Common myeloid progenitor, CD34-positive (primary cell): Measurements from ENCODE around the gene CLDN4.
"Not testable (repeated sequence)": the region's sequence is repeated elsewhere in the genome, so short reads cannot be mapped to it uniquely, and the experiment has no call there.

ENCODE experiments used
- CTCF ChIA-PET: fragments of 350-600 bp; sonication (Branson Sonifier 250); formaldehyde crosslinking; loops from one replicate; lab custom pipeline; 2021; ENCODE audit warnings: antibody characterized with exemption; lab: Charles Lee
- POLR2A ChIA-PET: fragments of 350-600 bp; sonication (Branson Sonifier 250); formaldehyde crosslinking; loops from one replicate; lab custom pipeline; 2021; ENCODE audit warnings: antibody characterized with exemption; lab: Charles Lee
- DNase-seq, 3 donors: peaks; one replicate each; pipeline versions ENCODE4 v3.0.0 to v3.0.0-alpha.2; 2013
- H3K27ac ChIP-seq, 2 experiments: 1 replicate in 1 of 2; 2 replicates in 1 of 2; pipeline ENCODE4 v1.7.0; 2013; ENCODE audit warnings: inconsistent platforms in 2 of 2, low read length in 2 of 2, mild to moderate bottlenecking in 2 of 2, low read depth in 1 of 2, moderate library complexity in 1 of 2; ENCODE audit not compliant: severe bottlenecking in 2 of 2, insufficient read depth in 1 of 2, poor library complexity in 1 of 2
- H3K27me3 ChIP-seq, 5 experiments: replicated peaks in 2 of 5; 1 replicate in 3 of 5; 2 replicates in 2 of 5; pipeline versions ENCODE4 v1.6.1 to v1.7.0; 2013; ENCODE audit warnings: low read length in 4 of 5, mild to moderate bottlenecking in 2 of 5, moderate library complexity in 2 of 5, inconsistent platforms in 1 of 5; ENCODE audit not compliant: insufficient read depth in 5 of 5, control insufficient read depth in 4 of 5
- H3K36me3 ChIP-seq, 4 experiments: 1 replicate in 2 of 4; 2 replicates in 2 of 4; pipeline versions ENCODE4 v1.6.1 to v1.7.0; 2013; ENCODE audit warnings: low read length in 3 of 4, control low read depth in 1 of 4, mild to moderate bottlenecking in 1 of 4; ENCODE audit not compliant: control insufficient read depth in 4 of 4, insufficient read depth in 4 of 4
- H3K4me1 ChIP-seq, 4 experiments: 1 replicate in 3 of 4; 2 replicates in 1 of 4; pipeline versions ENCODE4 v1.6.1 to v1.7.1; 2013; ENCODE audit warnings: low read length in 3 of 4, mild to moderate bottlenecking in 3 of 4, control low read depth in 1 of 4, inconsistent platforms in 1 of 4, moderate library complexity in 1 of 4; ENCODE audit not compliant: control insufficient read depth in 4 of 4, insufficient read depth in 4 of 4; ENCODE audit errors: control extremely low read depth in 1 of 4
- H3K4me3 ChIP-seq, 7 experiments: 1 replicate in 4 of 7; 2 replicates in 3 of 7; pipeline versions ENCODE4 v1.5.1 to v1.7.0; 2013; ENCODE audit warnings: mild to moderate bottlenecking in 7 of 7, low read length in 6 of 7, moderate library complexity in 6 of 7, inconsistent platforms in 2 of 7, low read depth in 2 of 7, control low read depth in 1 of 7; ENCODE audit not compliant: insufficient read depth in 4 of 7, control insufficient read depth in 1 of 7; ENCODE audit errors: extremely low read depth in 1 of 7
- H3K9me3 ChIP-seq, 5 experiments: 1 replicate in 4 of 5; 2 replicates in 1 of 5; pipeline versions ENCODE4 v1.6.1 to v1.7.1; 2013; ENCODE audit warnings: low read length in 4 of 5, mild to moderate bottlenecking in 2 of 5, inconsistent platforms in 1 of 5, low read depth in 1 of 5, moderate library complexity in 1 of 5; ENCODE audit not compliant: control insufficient read depth in 4 of 5, insufficient read depth in 2 of 5; ENCODE audit errors: control extremely low read depth in 1 of 5
- WGBS: methylation state at CpG from one replicate; pipeline ENCODE4 v1.1.5; 2013; ENCODE audit not compliant: insufficient coverage; 5-methylcytosine and 5-hydroxymethylcytosine counted together

CLDN4 gene

GRCh38 chr7:73834626-73835191, 3.9 kb downstream of the CLDN4 start:
- DNase-seq = no peak
- Histone ChIP-seq H3K27ac (no peak overlapping the region), H3K27me3 (peaks cover 0 to 11% (median 2%) of the 10 kb centered on the region in 5 experiments), H3K9me3 (no peaks in the 10 kb centered on the region), H3K4me1 (peaks cover 0 to 7% (median 5%) of the 10 kb centered on the region in 4 experiments), H3K4me3 (no peak overlapping the region), H3K36me3 (no peaks in the 10 kb centered on the region)
- POLR2A ChIA-PET = no interaction called here
- CTCF ChIA-PET = interaction anchor here (1.8 to 3.3 kb wide), 2 partner anchors 12 to 20 kb away, joined by 5 to 14 read pairs; no protein-coding TSS in a partner anchor
- WGBS = 88% methylated on average over 9 of the region's 11 CpGs

GRCh38 chr7:73837167-73837566, 6.4 kb downstream of the CLDN4 start:
- H3K27me3 ChIP-seq, H3K4me3 ChIP-seq, POLR2A ChIA-PET, H3K9me3 ChIP-seq, DNase-seq, CTCF ChIA-PET, H3K36me3 ChIP-seq, H3K27ac ChIP-seq: not testable (repeated sequence)
- H3K4me1 ChIP-seq = peaks cover 0 to 13% (median 10%) of the 10 kb centered on the region in 4 experiments

GRCh38 chr7:73838642-73839041, 7.8 kb downstream of the CLDN4 start:
- no peak for DNase-seq
- Histone ChIP-seq H3K27me3 (peaks cover 0 to 7% (median under 1%) of the 10 kb centered on the region in 5 experiments), H3K9me3 (no peaks in the 10 kb centered on the region), H3K36me3 (no peaks in the 10 kb centered on the region), H3K4me3 (no peak overlapping the region), H3K4me1 (peaks cover 3 to 19% (median 15%) of the 10 kb centered on the region in 4 experiments), H3K27ac (no peak overlapping the region)
- WGBS = 9% methylated on average over 5 of the region's 6 CpGs
- CTCF ChIA-PET = interaction anchor here (1.0 kb wide), 1 partner anchor 18 kb away, joined by 3 read pairs; no protein-coding TSS in a partner anchor
- POLR2A ChIA-PET = no interaction called here

GRCh38 chr7:73839290-73839689, 8.5 kb downstream of the CLDN4 start:
- ChIA-PET POLR2A (no interaction called here), CTCF (interaction anchor here (1.0 kb wide), 1 partner anchor 18 kb away, joined by 3 read pairs; no protein-coding TSS in a partner anchor)
- H3K4me3 ChIP-seq = no peak overlapping the region
- no peak overlapping the region for H3K27ac ChIP-seq
- no peak for DNase-seq
- no peaks in the 10 kb centered on the region for H3K9me3 ChIP-seq
- WGBS = 100% methylated on average over 7 of the region's 7 CpGs
- H3K4me1 ChIP-seq = peaks cover 3 to 20% (median 19%) of the 10 kb centered on the region in 4 experiments
- H3K36me3 ChIP-seq = no peaks in the 10 kb centered on the region
- peaks cover 0 to 12% (median 3%) of the 10 kb centered on the region in 5 experiments for H3K27me3 ChIP-seq

- ChIA-PET CTCF (interaction anchor here (1.3 kb wide), 1 partner anchor 11 kb away, joined by 3 read pairs; no protein-coding TSS in a partner anchor), POLR2A (interaction anchor here (0.9 kb wide), 1 partner anchor 15 kb away, joined by 3 read pairs; no protein-coding TSS in a partner anchor)
- Histone ChIP-seq H3K27me3 (peaks cover 0 to 12% (median 4%) of the 10 kb centered on the region in 5 experiments), H3K27ac (no peak overlapping the region), H3K4me3 (no peak overlapping the region), H3K4me1 (peaks cover 3 to 21% (median 19%) of the 10 kb centered on the region in 4 experiments), H3K36me3 (no peaks in the 10 kb centered on the region), H3K9me3 (no peaks in the 10 kb centered on the region)
- 98% methylated on average over 15 of the region's 22 CpGs for WGBS
- DNase-seq = peak in 2 of 3 donors; percentile 53 to 57
Measured at GRCh38 chr7:73839743-73840714, 9.2 kb downstream of the CLDN4 start.

GRCh38 chr7:73840715-73841379, 10.1 kb downstream of the CLDN4 start:
- DNase-seq = no peak
- peaks cover 3 to 24% (median 20%) of the 10 kb centered on the region in 4 experiments for H3K4me1 ChIP-seq
- POLR2A ChIA-PET = interaction anchor here (0.9 kb wide), 1 partner anchor 14 kb away, joined by 3 read pairs; no protein-coding TSS in a partner anchor
- H3K9me3 ChIP-seq = no peaks in the 10 kb centered on the region
- H3K27me3 ChIP-seq = peaks cover 0 to 12% (median 4%) of the 10 kb centered on the region in 5 experiments
- H3K4me3 ChIP-seq = no peak overlapping the region
- H3K36me3 ChIP-seq = no peaks in the 10 kb centered on the region
- WGBS = 92% methylated on average over 8 of the region's 16 CpGs
- CTCF ChIA-PET = interaction anchor here (0.9 to 1.3 kb wide), 3 partner anchors 10 to 29 kb away, joined by 3 read pairs; no protein-coding TSS in a partner anchor
- H3K27ac ChIP-seq = no peak overlapping the region
